NCI-H2171 (cell line): ENCODE data around the gene BSG.

Experiments
- DNase-seq: peaks from one replicate; lab custom pipeline; 2025; lab: John Stamatoyannopoulos, UW

The BSG gene

GRCh38 chr19:572140-572742, at the start of gene BSG:
BSG (plus strand) TSS chr19:572596; CDS start chr19:572635, 39 bp downstream.
- peak; percentile 97 for DNase-seq

GRCh38 chr19:522726-523125, 49.7 kb upstream of the BSG start:
- no peak for DNase-seq

GRCh38 chr19:524062-524674, 48.2 kb upstream of the BSG start:
- DNase-seq, result no peak

GRCh38 chr19:525029-525428, 47.4 kb upstream of the BSG start:
- DNase-seq, result no peak

DNA sequence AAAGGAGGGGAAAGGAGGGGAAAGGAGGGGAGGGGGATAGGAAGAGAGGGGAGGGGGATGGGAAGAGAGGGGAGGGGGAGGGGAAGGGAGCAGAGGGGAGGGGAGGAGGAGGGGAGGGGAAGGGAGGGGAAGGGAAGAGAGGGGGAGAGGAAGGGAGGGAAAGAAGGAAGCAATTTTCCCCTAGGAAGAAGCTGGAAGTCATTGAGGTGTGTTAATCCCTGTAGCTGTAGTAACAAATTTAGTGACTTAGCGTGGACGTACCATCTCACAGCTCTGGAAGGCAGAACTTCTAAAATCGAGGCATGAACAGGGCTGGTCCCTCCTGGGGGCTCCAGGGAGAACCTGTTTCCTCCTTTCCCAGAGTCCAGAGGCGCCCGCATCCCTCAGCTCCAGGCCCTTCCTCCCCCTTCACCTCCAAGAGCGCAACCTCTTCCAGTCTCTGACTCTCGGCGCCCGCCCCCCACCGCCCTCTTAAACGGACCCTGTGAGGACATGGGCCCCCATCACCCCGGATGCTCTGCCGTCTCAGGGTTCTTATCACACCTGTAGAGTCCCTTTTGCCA, 46.5 kb upstream of the BSG start:
- no peak for DNase-seq

DNA sequence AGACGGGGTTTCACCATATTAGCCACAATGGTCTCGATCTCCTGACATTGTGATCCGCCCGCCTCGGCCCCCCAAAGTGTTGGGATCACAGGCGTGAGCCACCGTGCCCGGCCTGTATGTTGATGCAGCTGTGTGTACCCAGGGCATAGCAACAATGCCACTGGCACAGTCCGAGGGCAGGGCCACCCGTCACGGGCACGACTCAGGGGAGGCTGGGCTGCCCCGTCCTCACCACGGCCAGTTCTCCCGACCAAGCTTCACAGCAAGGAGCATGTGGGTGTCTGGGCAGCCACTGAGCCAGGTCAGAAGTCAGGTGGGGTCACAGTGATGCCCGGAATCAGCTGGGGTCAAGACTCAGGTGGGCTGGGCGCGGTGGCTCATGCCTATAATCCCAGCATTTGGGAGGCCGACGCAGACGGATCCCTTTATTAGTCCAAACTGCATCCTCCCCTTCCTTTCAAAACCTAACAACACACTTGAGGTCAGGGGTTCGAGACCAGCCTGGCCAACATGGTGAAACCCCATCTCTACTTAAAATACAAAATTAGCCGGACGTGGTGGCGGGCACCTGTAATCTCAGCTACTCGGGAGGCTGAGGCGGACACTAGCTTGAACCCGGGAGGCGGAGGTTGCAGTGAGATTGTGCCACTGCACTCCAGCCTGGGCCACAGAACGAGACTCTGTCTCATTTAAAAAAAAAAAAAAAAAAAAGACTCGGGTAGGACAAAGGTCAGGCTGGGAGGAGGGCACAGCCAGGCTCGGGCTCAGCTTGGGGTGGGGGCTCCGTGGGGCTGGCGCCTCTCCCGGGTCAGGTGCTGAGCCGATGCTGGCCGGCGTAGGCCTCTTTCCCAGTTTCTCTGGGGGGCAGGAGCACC, 42.0 kb upstream of the BSG start:
- DNase-seq, result no peak

DNA sequence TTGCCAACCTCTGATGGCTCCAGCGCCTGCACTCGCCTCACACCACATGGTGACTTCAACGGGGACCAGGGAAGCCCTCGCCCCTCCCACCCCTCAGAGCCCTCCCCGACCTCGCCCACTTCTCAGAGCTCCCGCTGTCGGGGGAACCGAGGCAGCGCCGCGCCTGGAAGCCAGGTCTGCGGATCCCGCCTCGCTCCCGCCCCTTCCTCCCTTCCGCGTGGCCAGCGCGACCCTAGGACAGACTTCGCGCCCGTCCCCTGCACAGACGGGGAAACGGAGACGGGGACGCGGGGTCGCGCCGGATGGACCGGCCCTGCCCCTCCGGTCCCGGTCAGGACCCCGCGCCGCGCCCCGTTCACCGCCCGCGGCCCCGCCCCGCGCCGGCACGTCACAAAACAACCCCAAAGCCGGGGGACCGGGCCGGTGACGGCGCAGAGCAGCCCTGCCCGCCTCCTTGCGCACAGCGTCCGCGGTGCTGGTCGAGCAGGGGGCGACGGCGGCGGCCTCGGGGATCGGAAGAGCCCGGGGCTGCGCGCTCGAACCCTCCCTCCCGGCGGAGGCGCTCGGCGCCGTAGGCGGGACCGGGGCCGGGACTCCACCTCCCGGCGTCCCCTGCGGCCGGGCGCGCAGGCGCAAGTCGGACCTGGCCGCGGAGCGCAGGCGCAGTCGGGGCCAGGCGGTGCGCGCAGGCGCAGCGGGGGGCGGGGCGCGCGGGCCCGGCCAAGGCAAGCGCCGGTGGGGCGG, 41.2 kb upstream of the BSG start:
- peak; percentile 87 for DNase-seq

GRCh38 chr19:531753-532560, 40.4 kb upstream of the BSG start, which contains the start of gene CDC34:
CDC34 (plus strand) TSS chr19:531760; CDS start chr19:531932, 172 bp downstream.
- no peak for DNase-seq

DNA sequence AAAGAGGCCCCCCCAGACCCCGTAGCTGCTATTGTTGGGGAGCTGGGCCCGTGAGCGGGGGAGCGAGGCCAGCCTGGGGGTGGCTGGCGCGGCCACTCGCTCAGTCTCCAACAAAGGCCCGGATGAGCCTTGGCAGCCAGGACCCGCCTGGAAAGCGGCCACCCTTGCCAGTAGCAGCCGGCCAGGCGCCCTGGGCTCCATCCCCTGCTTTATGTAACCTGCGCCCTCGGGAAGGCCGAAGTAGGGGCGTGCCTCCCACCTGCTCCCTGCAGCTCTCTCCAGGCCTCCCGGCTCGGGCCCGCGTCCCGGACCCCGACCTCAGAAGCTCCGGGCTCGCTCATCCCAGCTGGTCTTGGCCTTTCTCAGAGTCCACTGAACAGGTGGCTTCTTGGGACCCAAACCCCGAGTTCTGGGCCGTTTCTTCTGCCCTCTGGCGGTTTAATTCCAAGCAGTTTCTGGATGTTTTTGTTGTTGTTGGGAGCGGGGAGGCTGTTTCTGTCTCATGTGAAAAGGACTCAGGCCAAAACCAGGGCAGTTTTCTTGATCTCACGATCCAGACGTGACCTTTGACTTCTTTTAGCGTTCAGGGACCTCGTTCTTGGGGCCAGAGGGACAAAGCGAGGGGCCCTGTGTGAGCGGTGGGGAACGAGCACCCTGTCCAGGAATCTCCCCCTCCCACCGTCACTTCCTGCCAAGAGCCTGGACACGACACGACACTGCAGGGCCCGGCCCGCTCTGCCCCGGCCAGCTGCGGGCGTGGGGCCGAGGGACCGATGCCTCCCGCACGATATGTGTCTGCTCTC, 39.6 kb upstream of the BSG start:
- DNase-seq, result no peak

GRCh38 chr19:533364-534058, 38.9 kb upstream of the BSG start:
- no peak for DNase-seq

DNA sequence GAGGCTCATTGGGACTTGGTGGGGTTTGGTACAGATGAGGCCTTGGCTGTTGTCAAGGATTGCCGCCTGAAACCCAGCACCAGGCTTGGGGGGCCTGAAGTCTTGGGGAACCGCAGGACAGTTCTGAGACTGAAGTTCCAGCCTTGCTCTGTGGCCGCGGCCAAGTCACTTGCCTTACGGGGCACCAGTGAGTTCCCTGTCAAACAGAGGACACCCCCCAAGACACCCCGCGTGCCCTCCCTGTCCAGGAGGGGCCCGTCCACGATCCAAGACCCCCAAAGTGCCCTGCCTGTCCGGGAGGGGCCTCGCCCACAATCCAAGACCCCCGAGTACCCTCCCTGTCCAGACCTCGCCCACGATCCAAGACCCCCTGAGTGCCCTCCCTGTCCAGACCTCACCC, 38.3 kb upstream of the BSG start:
- no peak for DNase-seq

- DNase-seq, result no peak
Measured at GRCh38 chr19:535017-535835, 37.2 kb upstream of the BSG start.

GRCh38 chr19:536031-536880, 36.1 kb upstream of the BSG start:
- no peak for DNase-seq

GRCh38 chr19:536881-537404, 35.5 kb upstream of the BSG start:
- DNase-seq, result no peak

- no peak for DNase-seq
Measured at GRCh38 chr19:538641-539428, 33.6 kb upstream of the BSG start.

DNA sequence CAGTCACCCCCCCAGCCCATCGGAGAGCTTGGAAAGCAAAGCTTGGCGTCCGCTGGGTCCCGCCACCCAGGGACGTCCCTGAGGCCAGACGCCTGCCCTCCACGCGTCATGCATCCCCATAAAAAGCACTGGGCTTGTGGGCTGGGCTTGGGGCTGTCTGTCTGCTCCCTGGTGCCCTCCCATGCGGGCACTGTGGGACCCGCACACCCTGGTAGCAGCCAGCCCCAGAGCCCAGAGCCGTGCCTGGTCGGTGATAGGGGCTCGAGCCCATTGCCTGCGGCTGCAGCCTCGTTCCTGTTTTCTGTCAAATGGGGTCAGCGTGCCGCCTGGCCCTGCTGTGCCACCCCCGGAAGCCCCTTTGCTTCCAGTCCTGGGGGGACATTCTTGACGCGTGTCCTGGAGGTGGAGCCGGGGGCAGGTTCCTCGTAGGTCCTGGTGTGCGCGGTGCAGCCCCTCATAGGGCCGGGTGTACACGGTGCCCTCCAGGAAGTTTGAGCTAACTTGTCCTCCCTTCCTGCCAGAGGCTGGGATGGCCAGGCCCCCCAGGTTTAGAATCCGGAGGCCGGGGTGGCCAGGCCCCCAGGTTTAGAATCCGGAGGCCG, 32.9 kb upstream of the BSG start:
- DNase-seq, result no peak
